ENCODE data around the gene TMEM72.

Gene TMEM72

GRCh38 chr10:44968091-44968490, 57.0 kb downstream of the TMEM72 start:
- DNase-seq (ENCODE audit: low read depth): no peak

DNA sequence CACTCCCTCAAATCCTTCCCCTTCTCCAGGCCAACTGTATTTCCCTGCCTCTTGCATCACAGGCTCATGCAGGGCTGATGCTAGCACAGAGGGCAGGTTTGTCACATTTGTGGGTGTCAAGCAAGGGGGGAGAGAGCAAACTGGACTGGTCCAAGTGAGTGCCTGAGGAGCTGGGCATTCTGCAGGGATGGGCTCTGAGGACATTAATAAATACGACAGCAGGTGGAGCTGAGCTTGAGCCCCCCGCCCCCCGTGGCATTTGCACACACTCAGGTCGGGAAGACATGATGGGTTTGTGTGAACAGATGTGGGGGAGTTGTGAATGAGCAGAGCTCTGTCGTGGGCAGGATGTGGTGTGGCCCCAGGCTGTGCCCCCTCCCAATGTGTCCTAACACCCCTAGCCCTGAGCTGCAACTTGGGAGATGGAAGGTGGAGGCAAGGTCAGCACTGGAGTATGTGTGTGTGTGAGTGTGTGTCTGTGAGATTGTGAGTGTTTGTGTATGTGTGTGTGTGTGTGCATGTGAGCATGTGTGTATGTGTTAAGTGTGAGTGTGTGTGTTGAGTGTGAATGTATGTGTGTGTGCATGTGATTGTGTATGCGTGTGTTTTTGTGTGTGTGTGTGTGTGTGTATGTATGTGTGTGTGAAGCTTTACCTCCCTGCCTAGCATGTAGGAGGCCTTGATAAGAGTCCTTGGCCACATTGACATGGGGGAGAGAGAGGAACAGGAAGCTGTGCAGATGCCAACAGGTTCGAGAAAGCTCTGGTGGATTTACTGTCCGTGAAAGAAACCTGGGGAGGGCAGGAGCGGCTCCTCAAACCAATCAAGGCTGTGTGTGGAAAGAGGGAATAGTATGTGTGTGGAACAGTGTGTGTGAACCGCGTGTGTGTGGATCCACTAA, 57.6 kb downstream of the TMEM72 start:
- no peak for DNase-seq (ENCODE audit: low read depth)

DNA sequence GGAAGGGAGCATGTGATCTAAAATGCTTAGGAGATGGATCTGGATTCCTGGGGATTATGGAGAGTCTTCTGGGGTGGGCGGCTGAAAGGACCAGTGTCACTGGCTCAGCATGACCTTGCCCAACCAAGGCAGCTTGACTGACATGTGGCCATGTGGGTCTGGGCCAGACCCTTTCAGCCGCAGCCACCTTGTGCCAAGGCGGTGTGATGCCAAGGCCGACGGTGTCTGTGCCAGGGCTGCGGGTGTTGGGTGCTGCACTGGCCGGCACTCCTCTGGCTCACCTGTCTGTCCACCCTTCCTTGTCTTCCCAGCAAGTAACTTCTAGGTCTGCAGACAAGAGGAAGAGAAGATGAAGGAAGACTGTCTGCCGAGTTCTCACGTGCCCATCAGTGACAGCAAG, 58.7 kb downstream of the TMEM72 start:
- DNase-seq (ENCODE audit: low read depth): no peak

DNA sequence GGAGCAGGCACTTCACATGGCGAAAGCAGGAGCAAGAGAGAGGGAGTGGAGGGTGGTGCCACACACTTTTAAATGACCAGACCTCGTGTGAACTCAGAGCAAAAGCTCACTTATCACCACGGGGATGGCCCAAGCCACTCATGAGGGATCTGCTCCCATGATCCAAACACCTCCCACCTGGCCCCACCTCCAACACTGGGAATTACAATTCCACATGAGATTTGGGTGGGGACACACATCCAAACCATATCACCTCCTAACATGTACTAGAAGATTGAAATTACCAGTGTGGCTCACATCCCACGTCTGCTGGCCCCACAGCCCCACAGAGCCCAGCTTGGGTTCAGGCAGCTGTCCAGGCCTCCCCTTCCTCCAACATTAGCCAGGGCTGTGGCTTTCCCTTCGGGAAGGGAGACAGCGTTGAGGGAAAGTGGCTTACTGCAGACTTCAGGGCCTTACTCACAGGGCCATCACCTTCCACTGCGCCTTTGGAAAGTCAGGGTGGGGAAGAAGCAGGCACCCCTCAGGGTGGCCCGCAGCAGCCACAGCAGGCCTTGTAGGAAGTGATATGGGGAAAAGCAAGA, 59.8 kb downstream of the TMEM72 start:
- no peak for DNase-seq (ENCODE audit: low read depth)

DNA sequence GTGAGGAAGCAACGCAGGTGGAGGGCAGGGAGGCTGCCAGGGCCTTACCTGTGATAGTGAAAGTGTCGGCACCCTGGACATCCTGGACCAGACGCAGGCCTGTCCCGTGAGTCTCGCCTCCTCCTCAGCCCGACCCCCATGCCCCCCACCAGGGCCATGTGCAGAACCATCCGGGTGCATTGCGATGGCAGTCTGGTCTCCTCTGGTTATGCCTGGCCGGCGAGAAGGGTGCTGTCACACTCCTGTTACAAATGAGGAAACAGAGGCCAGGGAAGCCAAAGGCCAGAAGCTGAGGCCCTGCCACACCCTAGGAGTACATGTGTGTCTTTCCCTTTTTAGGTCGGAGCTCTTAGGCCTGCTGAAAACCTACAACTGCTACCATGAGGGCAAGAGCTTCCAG, 60.3 kb downstream of the TMEM72 start:
- DNase-seq (ENCODE audit: low read depth): no peak

- no peak for DNase-seq (ENCODE audit: low read depth)
Measured at GRCh38 chr10:44971935-44972757, 61.0 kb downstream of the TMEM72 start.

- DNase-seq (ENCODE audit: low read depth): no peak
Measured at GRCh38 chr10:44972874-44973306, 61.8 kb downstream of the TMEM72 start.

- no peak for DNase-seq (ENCODE audit: low read depth)
Measured at GRCh38 chr10:44973323-44974081, 62.4 kb downstream of the TMEM72 start.

DNA sequence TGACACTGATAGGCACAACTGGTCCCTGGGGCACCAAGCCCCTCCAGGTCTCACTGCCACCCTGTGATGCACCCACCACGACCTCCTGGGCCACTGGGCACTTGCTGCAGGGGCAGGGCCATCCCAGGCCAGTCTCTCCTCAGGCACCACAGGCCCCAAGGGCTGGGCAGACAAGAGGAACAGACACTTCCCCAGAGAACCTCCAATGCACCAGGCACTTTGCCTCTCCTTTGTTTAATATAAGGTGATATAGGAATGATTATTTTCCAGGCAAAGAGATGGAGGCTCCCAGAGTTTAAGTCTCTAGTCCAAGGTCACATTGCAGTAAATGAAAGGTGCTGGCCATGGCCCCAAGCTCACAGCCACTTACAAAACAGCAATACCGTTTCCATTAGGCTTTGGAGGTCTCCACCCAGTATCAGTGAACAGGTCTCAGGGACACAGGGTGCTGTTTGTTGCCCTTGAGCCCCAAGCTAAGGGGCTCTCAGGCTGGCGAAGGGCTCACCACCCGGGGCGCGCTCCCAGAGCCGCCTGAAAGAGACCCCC, 63.0 kb downstream of the TMEM72 start:
- no peak for DNase-seq (ENCODE audit: low read depth)

DNA sequence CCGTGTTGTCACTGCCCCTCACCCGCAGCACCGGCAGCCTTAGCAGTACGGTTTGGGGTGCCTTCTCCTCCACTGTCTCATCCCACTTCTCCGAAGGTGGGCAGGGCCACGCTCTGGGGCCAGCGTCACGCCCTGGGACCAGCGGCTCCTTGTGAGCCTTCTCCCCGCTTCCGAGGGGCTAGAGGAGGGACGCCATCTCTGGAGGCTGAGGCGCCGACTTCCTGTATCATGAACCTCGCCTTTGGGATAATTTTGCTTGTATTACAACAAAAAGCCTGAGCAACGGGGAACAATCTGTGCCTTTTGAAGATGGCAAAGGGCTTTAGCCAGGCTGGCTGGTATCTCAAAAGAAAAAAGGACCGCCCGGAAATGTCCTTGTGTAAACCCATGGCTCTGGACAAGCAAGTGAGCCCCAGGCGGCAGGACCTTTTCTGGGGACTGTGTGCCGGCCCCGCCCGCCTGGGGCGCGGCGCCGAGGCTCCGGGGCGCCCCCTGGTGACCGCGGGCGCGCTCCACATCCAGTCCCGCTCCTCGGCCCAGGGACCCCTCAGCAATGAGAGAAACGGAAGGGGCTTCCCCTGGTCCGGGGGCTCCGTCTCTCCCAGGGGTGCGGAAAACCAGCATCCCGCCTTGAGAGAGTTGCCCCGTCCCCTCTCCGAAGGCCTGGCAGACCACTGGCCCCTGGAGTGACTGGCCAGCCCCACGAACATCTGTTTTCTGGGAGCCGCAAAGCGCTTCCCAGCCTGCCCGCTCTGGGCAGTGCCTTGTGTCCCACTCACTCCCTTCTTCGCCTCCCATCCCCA, 63.7 kb downstream of the TMEM72 start:
- peak; percentile 22 for DNase-seq (ENCODE audit: low read depth)

DNA sequence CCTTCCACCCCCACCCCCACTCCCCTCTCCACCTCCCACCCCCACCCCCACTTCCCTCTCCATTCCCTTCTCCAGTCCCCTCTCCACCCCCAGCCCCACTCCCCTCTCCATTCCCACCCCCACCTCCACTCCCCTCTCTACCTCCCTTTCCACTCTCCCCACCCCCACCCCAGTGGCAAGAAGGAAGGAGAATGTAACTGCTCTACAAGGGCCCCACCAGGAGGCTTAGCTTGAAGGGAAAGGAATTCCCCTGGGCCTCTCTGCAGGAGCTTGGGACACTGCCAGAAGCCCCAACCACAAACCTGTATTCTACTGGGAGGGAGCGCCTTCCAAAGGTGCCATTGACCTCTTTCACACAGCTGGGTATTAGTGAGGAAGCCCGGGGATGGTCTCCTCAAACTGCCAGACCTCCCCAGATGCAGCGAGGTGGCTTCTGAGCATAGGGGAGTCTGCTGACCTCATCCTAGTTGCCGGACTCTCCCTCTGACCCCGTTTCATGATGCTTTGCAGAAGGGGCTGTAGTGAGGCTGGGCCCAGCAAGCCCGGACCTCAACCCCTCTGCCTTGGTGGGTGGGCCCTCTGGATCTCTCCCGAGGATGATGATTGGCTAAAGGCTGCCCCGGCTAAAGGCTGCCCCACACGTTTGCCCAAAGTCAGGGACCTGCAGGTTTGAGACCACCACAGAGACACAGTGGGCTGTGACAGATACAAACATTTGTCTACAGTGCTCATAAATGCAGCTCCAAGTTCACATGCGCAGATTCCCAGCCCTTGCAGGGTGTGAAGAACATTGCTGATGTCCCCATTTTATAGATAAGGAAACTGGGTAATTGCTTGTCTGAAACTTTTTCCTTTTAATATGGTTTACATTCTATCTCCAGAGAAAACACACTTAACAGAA, 64.5 kb downstream of the TMEM72 start:
- DNase-seq (ENCODE audit: low read depth): no peak

- DNase-seq (ENCODE audit: low read depth): no peak
Measured at GRCh38 chr10:44976352-44977198, 65.4 kb downstream of the TMEM72 start.

DNA sequence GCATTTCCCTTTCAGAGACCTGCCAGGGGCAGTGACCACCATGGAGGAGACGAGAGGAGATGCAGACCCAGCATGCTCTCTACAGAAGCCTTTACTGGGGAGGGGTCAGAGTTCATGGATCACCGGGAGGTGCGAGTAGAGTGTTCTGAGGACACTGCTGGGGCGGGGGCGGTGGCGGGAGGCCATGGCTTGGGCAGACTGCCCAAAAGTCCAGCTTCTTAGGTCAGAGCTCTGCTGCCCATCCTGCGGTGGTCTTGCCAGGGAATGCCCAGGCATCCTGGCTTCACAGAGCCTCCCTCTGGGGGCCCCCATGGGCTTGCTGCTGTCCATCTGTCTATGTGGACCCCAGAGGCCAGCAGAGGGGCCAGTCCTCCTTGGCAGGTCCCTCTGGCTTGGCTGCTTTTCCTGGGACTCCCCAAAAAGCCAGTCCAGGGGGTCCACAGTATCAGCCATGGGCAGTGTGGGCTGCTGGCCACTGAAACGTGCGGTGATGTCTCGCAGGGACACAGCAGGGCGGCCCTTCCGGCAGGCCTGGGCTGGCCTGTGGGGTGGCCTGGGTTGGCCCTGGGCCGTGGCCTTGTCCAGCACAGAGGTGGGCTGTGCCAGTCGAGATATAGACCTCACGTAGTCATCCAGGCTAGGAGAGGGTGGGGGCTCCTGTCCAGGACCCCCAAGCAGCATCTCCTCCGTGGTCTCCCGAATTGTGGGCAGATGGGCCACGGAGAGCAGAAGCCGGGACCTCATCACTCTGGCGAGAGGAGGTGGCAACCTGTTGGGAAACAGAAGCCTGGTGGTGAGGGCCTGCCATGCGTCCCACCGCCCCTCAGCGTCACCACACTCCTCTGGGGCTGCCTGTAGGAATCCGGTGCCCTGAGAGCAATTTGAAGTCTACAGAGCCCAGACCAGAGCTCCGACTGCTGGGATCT, 66.4 kb downstream of the TMEM72 start:
- DNase-seq (ENCODE audit: low read depth): no peak

- no peak for DNase-seq (ENCODE audit: low read depth)
Measured at GRCh38 chr10:44978213-44978569, 67.1 kb downstream of the TMEM72 start.

DNA sequence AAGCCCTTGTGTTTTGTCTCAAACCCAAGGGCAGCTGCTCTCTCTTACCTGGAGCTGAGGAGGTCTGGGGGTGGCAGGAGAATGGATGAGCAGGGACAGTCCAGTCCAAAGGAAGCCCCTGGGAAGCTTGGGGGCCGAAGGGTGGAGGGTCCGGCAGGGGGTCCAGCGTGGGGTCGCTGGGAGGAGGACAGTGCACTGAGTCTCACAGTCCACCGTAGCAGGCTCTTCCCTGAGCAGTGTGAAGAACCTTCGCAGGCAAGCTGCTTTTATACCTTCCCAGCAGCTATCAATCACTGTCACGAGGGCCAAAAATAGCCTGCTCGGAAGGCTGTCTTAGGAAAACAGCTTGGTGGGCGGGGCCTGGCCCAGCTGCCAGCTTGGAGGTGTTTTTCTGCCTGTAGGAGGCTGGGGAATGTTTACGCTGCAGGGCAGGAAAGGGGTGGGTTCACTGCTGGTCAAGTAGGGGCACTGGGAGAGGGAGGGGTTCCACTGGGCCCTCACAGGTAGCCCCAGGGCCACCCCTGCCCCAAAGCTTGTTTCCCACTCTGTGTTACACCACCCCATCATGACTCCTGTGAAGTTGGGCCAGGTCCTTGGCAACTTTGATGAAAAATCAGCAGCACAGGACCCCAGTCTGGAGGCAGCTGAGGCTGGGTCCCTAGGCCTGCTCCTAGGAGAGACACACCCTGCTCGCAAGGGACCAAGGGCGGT, 67.6 kb downstream of the TMEM72 start, which contains the start of gene DEPP1:
Gene DEPP1 (minus strand): TSS at position 240 of the 711 bp plus-strand sequence. CDS start 779 bp downstream, outside the sequence.
- no peak for DNase-seq (ENCODE audit: low read depth)

DNA sequence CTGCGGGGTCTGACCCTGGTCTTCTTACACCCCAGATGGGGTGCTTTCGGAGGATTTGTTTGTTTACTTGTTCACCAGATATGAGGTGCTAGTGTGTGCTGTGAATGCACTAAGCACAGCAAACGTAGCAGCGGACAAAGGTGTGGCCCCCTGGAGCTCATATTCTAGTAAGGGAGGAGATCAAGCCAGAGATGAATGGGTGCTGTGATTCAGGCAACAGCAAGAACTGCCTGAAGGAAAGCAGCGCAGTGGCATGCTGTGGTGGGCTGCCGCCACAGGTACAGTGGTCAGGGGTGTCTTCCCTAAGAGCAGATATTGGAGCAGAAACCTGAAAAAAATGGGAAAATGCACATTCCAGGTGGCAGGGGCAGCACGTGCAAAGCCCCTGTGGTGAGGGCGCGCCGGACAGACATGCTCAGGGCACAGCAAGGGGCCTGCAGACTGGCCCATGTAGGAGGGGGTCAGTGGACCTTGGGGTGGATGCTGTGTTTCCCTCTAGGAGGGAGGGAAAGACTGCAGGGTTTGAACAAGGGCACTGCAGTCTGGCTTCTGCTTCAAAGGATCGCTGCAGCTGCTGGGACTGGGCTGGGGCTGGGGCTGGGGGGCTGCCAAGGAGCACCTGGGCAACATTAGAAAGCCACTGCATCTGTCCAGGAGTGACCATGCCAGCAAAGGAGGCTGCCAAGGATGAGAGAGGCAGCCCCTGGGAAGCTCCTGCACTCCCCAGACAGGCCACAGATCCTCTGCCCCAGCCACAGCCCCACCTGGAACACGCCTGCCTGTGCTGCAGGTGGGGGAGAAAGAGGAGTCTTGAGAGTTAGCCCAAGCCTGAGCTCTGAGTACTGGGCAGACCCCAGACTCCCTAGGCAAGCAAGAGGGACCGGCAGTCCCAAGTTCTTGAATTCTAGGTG, 68.4 kb downstream of the TMEM72 start:
- no peak for DNase-seq (ENCODE audit: low read depth)

Measured in stimulated activated CD8-positive, alpha-beta memory T cell treated with anti-CD3 and anti-CD28 coated beads, Interleukin-15, amount 100 ng/mL, for 1 hour (primary cell).